ENCODE measurements around the gene FAXDC2.
A peak's percentile ranks its signal among the peaks of the same experiment; 100 is the strongest.

FAXDC2 gene

GRCh38 chr5:154861946-154862345, 11.5 kb upstream of the FAXDC2 start:
- no peak overlapping the region for H3K4me3 ChIP-seq (ENCODE audit: low read depth, low read length)

GRCh38 chr5:154860765-154861164, 10.4 kb upstream of the FAXDC2 start:
- no peak for TF ChIP-seq CTCF (IDR thresholded peaks at IDR 0.05; ENCODE audit: borderline replicate concordance, insufficient read depth, low read depth, low read length)
- peak overlapping the region; percentile 79 for H3K4me3 ChIP-seq (ENCODE audit: low read depth, low read length)

More at GRCh38 chr5:154861946-154862345, 11.5 kb upstream of the FAXDC2 start:
- no peak for TF ChIP-seq CTCF (IDR thresholded peaks at IDR 0.05; ENCODE audit: borderline replicate concordance, insufficient read depth, low read depth, low read length)

GRCh38 chr5:154860123-154860522, 9.7 kb upstream of the FAXDC2 start:
- peak overlapping the region; percentile 79 for H3K4me3 ChIP-seq (ENCODE audit: low read depth, low read length)
- TF ChIP-seq CTCF (IDR thresholded peaks at IDR 0.05; ENCODE audit: borderline replicate concordance, insufficient read depth, low read depth, low read length): no peak

- H3K4me3 ChIP-seq (ENCODE audit: low read depth, low read length): peak overlapping the region; percentile 79
- no peak for TF ChIP-seq CTCF (IDR thresholded peaks at IDR 0.05; ENCODE audit: borderline replicate concordance, insufficient read depth, low read depth, low read length)
These were observed 8.8 kb upstream of the FAXDC2 start for GRCh38 chr5:154858972-154859871.

- H3K4me3 ChIP-seq (ENCODE audit: low read depth, low read length): peak within 1 kb of the TSS; percentile 79
- no peak for TF ChIP-seq CTCF (IDR thresholded peaks at IDR 0.05; ENCODE audit: borderline replicate concordance, insufficient read depth, low read depth, low read length)
These were observed 8.0 kb upstream of the FAXDC2 start, which contains the start of gene CNOT8 for GRCh38 chr5:154858297-154858971. TSS of gene CNOT8 (plus strand) at chr5:154858627. CDS start at chr5:154863279, 4,652 bp downstream.

GRCh38 chr5:154857530-154858296, 7.3 kb upstream of the FAXDC2 start:
- TF ChIP-seq CTCF (IDR thresholded peaks at IDR 0.05; ENCODE audit: borderline replicate concordance, insufficient read depth, low read depth, low read length): no peak
- H3K4me3 ChIP-seq (ENCODE audit: low read depth, low read length): peak overlapping the region; percentile 79
